BJ (cell line): ENCODE data around the gene CDC37L1. TPM values are rescaled to one million over a fixed set of nuclear protein-coding genes. Genes with fewer than 3 reads are reported as not detected.
A peak's percentile ranks its signal among the peaks of the same experiment; 100 is the strongest.

Experiments used
- CTCF ChIA-PET: fragments of 350-600 bp; formaldehyde crosslinking; extraction: SDS; loops from one replicate; lab custom pipeline; 2021; ENCODE audit warnings: antibody characterized with exemption, inconsistent platforms; lab: Yijun Ruan, JAX
- POLR2A ChIA-PET: fragments of 300-600 bp; sonication (Branson Sonifier 250); formaldehyde crosslinking; extraction: SDS; loops from one replicate; lab custom pipeline; 2021; ENCODE audit warnings: antibody characterized with exemption; lab: Charles Lee
- DNase-seq: peaks from one replicate; pipeline ENCODE4 v3.0.0-alpha.2; 2011; ENCODE audit warnings: low read depth
- H3K27me3 ChIP-seq: 2 replicates; pipeline ENCODE4 v1.6.0; 2011; ENCODE audit warnings: low read length; ENCODE audit not compliant: control insufficient read depth, insufficient read depth
- H3K36me3 ChIP-seq: 2 replicates; pipeline ENCODE4 v1.5.1; 2011; ENCODE audit warnings: low read length; ENCODE audit not compliant: control insufficient read depth, insufficient read depth
- H3K4me3 ChIP-seq: 2 replicates; pipeline ENCODE4 v1.5.1; 2011; ENCODE audit warnings: low read depth, mild to moderate bottlenecking, control low read depth, low read length
- polyA plus RNA-seq: library from polyadenylated mRNA; depleted of rRNA; stranded (reverse); fragments of >200 nt; gene quantifications from 2 replicates; pipeline ENCODE4 v1.2.3, GENCODE V29; 2011
- TF ChIP-seq, protein P1 (sequence below): IDR thresholded peaks from 2 replicates; pipeline ENCODE4 v1.5.1; 2011; ENCODE audit warnings: low read depth, mild to moderate bottlenecking, control low read depth, inconsistent platforms, low read length, moderate library complexity; ENCODE audit not compliant: insufficient read depth

Gene CDC37L1
- polyA plus RNA-seq, 1 experiment, result 8.8 TPM

DNA sequence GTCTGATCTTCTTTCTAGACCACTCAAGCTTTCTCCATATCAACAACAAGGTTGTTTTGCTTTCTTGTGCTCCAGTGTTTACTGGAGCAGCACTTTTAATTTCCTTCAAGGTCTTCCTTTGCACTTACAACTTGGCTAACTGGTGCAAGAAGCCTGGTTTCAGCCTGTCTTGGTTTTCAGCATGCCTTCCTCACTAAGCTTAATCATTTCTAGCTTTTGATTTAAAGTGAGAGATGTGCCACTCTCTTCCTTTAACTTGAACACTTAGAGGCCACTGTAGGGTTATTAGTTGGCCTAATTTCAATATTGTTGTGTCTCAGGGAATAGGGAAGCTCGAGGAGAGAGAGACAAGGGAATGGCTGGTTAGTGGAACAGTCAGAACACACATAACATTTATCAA lies 48.2 kb downstream of the CDC37L1 start:
- no peak for DNase-seq
- Histone ChIP-seq H3K36me3 (no peaks in the 10 kb centered on the region), H3K27me3 (no peaks in the 10 kb centered on the region), H3K4me3 (no peak overlapping the region)
- CTCF ChIA-PET, result no interaction called here
- POLR2A ChIA-PET, result no interaction called here
- TF ChIP-seq, protein P1, sequence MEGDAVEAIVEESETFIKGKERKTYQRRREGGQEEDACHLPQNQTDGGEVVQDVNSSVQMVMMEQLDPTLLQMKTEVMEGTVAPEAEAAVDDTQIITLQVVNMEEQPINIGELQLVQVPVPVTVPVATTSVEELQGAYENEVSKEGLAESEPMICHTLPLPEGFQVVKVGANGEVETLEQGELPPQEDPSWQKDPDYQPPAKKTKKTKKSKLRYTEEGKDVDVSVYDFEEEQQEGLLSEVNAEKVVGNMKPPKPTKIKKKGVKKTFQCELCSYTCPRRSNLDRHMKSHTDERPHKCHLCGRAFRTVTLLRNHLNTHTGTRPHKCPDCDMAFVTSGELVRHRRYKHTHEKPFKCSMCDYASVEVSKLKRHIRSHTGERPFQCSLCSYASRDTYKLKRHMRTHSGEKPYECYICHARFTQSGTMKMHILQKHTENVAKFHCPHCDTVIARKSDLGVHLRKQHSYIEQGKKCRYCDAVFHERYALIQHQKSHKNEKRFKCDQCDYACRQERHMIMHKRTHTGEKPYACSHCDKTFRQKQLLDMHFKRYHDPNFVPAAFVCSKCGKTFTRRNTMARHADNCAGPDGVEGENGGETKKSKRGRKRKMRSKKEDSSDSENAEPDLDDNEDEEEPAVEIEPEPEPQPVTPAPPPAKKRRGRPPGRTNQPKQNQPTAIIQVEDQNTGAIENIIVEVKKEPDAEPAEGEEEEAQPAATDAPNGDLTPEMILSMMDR, result no peak

DNA sequence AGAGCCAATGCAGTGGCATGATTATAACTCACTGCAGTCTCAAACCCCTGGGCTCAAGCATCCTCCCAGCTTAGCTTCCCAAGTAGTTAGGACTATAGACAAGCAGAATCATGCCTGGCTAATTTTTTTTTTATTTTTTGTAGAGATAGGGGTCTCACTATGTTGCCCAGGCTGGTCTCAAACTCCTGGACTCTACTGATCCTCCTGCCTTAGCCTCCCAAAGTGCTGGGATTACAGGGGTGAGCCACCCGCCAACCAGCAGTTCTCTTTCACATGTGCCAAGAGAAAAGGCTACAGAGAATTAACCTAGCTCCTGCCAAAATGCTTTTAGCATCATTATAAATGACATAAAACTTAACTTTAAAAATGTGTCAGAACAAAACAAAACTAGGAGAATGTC lies 53.5 kb downstream of the CDC37L1 start:
- no peak overlapping the region for H3K4me3 ChIP-seq
- POLR2A ChIA-PET, result interaction anchor here (0.6 kb wide), 1 partner anchor 27 kb away, joined by 3 read pairs; no protein-coding TSS in a partner anchor
- no peaks in the 10 kb centered on the region for H3K27me3 ChIP-seq
- no peaks in the 10 kb centered on the region for H3K36me3 ChIP-seq
- DNase-seq, result no peak
- TF ChIP-seq, protein P1, result no peak
- CTCF ChIA-PET, result interaction anchor here (0.6 to 1.4 kb wide), 4 partner anchors 14 to 896 kb away, joined by 3 to 5 read pairs (median 3); partner anchors contain the start of gene RIC1

DNA sequence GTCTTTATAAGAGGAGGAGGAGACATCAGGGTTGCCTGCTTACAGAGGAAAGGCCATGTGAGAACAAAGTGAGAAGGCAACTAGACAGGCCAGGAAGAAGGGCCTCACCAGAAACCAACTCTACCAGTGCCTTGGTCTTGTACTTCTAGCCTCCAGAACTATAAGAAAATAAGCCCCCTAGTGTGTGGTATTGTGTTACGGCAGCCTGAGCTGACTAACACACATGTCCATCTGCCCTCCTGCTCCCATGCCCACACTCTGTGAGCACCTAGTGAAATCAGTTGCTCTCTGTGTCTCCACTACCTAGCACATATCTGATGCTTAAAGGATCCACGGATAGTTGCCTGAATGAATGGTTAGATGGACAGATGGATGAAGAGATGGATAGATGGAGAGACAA lies 54.8 kb downstream of the CDC37L1 start:
- H3K36me3 ChIP-seq, result no peaks in the 10 kb centered on the region
- no peak overlapping the region for H3K4me3 ChIP-seq
- TF ChIP-seq, protein P1, result no peak
- no peaks in the 10 kb centered on the region for H3K27me3 ChIP-seq
- ChIA-PET POLR2A (no interaction called here), CTCF (no interaction called here)
- no peak for DNase-seq

DNA sequence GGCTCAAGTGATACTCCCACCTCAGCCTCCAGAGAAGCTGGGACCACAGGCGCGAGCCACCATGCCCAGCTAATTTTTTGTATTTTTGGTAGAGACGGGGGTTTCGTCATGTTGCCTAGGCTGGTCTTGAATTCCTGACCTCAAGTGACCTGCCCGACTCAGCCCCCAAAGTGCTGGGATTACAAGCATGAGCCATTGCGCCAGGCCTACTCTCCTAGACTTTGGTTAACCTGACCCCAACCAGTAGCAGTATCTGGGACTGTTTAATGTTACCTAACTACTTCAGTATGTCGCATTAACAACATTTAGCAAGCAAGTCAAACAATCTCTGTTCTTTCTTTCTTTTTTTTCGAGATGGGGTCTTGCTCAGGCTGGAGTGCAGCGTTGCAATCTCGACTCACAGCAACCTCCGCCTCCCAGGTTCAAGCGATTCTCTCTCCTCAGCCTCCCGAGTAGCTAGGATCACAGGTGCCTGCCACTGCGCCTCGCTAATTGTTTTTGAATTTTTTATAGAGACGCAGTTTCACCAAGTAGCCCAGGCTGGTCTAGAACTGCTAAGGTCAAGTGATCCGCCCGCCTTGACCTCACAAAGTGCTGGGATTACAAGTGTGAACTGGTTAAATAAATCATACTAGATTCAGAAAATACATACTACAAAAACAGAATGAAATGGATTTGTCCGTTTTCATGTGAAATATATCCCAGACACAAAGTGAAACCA lies 59.7 kb downstream of the CDC37L1 start:
- CTCF ChIA-PET, result no interaction called here
- no peaks in the 10 kb centered on the region for H3K36me3 ChIP-seq
- POLR2A ChIA-PET, result no interaction called here
- H3K4me3 ChIP-seq, result peak overlapping the region; percentile 70
- no peak for DNase-seq
- no peaks in the 10 kb centered on the region for H3K27me3 ChIP-seq
- TF ChIP-seq, protein P1, result no peak

DNA sequence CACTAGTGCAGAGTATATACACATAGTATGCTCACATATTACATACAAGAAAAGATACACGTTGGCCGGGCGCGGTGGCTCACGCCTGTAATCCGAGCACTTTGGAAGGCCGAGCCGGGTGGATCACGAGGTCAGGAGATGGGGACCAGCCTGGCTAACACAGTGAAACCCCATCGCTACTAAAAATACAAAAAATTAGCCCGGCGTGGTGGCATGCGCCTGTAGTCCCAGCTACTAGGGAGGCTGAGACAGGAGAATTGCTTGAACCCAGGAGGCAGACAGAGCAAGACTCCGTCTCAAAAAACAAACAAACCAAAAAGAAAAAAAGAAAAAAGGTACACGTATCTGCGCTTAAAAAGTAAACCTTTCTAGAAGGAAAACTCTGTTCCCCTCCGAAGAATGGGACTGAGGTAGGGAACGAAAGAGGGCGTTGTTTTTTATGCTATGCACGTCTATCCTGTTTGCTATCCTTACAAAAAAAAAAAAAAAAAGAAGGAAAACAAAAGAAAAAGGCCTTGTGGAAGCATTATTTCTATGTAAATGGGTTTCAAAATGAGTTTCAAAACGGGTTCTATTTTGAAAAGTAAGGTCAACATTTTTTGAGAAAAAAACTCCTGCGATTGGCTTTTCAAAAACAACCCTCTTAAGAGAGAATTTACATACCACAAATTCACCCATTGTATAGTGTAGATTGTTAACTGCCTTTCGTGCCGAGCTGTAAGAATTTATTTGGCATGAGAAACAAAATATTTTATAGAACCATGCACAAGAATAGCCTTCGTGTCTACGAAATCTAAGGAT lies 60.4 kb downstream of the CDC37L1 start:
- TF ChIP-seq, protein P1, result no peak
- Histone ChIP-seq H3K27me3 (no peaks in the 10 kb centered on the region), H3K36me3 (no peaks in the 10 kb centered on the region), H3K4me3 (peak overlapping the region; percentile 70)
- no peak for DNase-seq
- CTCF ChIA-PET, result interaction anchor here (1.0 to 1.6 kb wide), 6 partner anchors 10 to 447 kb away, joined by 3 to 5 read pairs (median 4); no protein-coding TSS in a partner anchor
- POLR2A ChIA-PET, result no interaction called here
